ENCODE measurements around the gene PLCL2.

Gene PLCL2

DNA sequence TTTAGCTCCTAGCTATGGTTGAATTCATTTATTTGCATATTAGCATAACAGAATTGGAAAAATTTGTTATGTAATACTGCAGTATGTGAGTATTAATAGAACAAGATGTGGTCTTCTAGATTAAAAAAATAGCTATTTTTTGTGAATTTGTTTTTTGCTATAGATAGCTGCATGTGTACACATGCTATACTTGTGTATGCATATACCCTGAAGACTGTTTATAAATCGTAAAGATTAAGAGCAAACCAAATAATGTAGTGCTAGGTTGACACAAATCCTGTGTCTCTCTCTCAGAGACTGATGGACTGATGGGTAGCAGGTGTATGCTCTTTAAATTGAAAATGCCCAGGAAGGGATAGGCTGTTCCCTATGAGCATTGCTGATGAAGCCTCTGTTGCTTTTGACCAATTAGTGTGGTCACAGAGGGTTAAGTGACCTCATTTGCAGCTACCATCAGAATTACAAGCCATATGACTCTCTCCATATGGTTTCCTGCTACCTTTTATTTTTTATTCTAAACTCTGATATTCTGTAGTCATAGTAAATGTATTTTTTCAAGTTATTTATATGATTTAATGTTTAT lies 9.0 kb downstream of the PLCL2 start:
- no peak for DNase-seq (ENCODE audit: low read depth in 2 of 2)

DNA sequence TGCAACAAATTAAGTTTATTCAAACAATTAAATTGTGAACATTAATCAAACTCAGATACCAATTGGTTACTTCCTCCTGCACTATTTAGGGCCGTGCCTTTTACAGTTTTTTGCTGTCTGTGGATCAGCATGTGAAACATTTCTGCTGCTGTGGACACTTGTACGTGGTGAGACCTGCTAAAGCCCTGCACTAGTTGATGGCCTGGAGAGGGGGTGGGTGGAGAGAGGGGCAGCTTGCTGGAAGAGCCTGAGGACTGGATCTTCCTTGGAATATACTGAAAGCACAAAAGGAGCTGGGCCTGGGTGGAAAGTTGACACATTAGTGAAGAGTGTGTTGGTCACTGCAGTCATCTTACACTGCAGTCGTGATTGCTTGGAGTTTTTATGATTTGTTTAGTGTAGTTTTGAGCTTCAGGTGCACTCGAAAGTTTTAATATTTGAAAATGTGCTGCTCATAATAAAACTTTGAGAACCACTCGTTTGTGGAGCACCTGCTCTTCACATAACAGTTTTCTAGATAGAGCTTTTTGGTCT lies 11.4 kb downstream of the PLCL2 start:
- no peak for DNase-seq (ENCODE audit: low read depth in 2 of 2)

DNA sequence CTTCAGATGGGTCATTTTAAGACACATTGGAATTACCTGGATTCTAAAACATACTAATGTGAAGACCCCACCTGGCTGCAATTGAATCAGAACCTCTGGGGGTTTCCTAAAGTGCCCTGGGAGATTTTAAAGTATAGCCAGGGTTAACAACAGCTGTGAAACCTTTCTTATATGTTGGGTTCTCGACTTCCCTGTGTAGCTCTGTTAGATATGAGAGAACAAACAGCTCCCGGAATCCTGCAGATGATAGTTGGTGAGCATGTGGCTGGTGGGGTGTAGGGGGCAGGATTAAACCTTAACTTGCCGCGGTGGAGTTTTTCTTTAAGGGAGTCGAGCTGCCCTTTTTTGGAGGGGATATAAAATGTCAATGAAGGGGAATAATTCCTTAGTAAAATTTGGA lies 12.1 kb downstream of the PLCL2 start:
- DNase-seq (ENCODE audit: low read depth in 2 of 2), result no peak

DNA sequence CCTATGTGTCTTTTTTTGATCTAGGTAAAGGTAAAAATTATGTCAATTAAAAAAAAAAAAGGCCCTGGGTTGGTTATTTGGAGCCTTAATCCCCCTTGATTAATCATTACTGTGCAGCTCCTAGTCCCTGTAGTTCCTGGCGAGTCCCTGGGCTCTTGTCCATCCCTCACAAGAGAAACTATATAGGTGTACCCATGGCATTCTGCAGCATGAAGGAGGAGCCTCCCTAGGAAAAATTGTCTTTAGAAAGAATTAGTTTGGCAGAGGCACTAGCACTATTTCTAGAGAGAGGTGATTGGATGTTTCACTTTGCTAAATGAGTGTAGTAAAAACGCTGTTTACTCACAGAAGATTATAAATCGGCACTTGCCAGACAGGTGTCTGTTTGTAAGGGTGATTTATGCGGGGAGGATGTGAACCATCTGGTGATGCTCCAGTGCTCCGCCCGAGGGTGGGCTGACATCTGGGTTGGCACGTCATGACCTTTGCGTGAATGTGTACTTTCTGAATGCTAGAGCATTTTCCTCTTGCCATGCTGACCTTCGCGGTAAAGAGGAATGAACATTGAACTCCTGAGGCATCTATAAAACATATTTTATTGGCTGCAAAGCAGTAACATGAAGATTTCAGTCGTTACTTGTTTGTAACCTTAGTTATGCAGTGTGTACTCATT lies 12.6 kb downstream of the PLCL2 start:
- DNase-seq (ENCODE audit: low read depth in 2 of 2), result no peak

DNA sequence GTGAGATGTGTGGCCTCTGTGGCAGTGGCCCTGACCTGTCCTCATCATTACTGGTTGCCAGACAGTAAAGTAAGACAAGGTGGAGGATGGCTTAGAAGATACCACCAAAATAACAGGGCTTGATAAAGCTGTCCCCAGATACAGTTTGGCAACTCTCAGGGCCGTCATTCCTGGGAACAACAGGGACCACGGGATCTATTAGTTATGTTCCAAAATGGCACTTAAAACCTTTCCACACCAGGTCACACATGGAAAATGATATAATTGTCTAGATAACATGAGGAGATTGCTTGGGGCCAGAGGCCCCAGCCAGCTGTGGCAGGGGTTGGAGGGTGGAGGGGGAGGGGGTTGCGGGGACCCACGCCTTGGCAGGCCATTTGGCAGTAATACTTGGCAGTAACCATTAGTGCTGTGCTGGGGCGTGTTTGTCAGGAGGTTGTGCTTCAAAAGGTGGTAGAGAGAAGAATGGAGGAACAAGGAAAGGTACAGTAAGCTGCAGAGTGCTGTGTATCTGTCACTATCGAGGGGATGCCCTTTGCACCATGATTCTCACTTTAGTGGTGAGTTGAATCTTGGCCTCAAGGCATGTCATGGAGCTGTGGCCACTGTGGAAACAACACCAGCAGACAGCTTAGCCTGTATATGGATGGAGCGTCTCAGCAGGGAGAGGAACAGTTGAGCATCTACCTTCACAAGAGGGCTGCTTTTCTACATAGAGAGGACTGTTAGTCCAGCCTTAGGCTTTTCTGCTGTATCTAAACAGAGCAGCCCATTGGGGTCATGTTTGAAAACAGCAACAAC lies 14.0 kb downstream of the PLCL2 start:
- DNase-seq (ENCODE audit: low read depth in 2 of 2), result no peak

DNA sequence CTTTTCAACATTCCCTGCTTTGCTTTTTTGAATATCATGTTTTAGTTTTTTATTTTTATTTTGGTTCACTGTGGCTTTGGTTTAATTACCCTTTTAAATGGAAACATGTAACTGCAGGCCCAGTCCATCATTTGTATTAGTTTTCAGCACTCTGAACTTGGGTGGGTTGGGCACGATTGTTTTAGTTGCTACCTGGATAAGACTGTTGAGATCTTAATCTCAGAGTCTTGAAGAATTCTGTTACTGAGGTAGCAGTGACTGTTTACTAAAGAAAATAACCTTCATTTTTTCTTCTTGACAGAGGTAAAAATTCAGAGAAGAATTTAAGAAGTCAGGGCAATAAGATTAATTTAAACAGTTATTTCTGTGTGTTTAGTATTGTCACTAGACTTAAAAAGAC lies 15.2 kb downstream of the PLCL2 start:
- DNase-seq (ENCODE audit: low read depth in 2 of 2), result no peak

DNA sequence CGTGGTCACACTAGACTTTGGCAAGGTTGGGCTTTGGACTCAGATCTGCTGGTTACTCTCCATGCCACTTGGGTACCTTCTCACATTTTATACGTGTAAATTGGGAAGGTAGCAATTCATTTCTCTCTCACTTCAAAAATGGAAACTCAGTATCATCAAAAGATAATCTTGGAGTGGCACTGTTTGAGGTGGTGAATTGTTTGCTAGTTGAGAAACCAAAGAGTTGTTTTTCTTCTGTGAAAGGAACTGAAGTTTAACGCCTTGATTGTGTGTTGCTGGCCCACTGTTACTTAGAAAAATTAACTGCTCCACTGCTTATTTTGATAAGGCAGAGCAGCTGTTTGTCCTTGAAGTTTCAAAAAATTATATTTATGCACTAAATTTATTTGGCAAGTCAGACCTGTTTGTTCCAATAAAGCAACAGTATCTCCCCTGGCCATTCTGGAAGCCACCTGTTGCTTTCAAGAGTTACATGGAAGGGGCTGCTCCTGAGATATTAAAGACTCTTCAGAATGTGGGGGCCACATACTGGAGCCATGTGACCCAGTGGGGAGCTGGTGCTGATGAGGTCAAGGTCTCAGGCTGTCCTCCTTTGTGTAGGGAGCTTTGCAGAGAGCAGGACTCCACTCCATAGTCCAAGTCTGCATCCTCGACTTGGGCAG lies 16.2 kb downstream of the PLCL2 start:
- DNase-seq (ENCODE audit: low read depth in 2 of 2), result no peak

DNA sequence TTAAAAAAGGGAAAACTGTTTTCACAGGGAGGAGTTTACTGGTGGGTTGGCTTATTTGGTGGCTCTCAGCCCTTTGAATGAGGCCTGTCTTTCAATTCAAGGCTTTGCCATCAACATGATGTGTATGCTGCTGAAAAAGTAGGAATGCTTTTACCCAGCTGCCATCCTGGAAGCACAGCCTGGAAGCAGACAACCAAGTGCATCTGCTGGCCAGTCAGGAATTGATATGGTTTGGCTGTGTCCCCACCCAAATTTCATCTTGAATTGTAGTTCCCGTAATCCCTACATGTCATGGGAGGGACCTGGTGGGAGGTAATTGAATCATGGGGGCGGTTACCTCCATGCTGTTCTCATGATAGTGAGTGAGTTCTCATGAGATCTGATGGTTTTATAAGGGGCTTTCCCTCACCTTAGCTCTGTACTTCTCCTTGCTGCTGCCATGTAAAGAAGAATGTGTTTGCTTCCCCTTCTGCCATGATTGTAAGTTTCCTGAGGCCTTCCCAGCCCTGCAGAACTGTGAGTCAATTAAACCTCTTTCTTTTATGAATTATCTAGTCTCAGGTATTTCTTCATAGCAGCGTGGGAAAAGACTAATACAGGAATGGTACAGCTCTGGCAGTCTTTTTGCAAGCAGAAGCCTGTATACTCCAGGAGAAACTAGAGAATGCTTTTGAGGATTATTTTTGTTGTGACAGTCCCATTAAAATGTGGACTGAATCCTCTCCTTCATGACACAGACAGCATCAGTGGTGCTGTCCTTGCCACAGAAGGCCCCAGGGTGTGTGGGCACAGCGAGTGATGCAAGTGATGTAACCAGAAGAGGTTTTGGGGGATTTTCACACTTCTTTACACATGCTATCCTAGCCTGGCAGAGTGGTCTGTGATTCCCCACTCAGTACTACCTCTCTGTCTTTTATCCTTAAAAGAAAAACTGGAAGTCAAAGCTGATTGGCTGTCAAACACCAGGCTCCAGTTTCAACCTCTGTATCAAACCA lies 20.0 kb downstream of the PLCL2 start:
- no peak for DNase-seq (ENCODE audit: low read depth in 2 of 2)

DNA sequence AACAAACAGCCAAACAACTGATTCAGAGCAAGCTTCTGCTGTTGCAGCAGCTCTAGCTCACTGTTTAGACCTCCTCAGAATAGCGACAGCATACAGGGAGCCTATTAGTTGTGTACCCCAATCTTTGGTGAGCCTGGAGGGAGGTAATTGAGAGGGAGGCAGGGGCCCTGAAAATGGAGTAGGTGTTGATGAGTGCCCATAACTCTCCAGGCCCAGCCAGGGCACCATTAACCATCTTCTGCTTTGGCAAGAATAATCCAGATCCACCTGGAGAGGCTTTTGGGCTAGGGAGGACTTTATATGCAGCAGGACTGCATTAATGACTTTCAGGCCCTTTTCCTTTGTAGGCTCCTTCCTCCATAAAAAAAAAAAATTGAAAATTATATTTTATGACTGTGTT lies 20.9 kb downstream of the PLCL2 start:
- no peak for DNase-seq (ENCODE audit: low read depth in 2 of 2)

DNA sequence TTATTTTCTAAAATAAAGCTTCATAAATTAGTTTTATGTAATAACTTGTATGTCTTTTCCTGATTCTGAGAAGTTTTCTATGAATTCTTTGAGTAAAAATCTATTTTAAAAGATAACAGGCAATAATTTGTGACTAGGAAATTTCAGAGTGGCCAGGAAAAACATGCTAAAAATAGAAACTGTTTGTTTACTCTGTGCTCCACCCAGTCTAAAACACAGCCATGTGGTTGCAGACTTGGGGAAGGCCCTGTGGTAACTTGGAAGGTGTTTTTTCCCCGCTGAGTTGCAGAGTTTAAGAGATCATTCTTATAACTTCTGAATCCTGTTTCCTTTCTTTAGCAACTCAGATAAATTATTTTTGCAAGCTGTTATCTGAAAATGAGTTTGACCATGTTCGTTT lies 21.9 kb downstream of the PLCL2 start:
- no peak for DNase-seq (ENCODE audit: low read depth in 2 of 2)

DNA sequence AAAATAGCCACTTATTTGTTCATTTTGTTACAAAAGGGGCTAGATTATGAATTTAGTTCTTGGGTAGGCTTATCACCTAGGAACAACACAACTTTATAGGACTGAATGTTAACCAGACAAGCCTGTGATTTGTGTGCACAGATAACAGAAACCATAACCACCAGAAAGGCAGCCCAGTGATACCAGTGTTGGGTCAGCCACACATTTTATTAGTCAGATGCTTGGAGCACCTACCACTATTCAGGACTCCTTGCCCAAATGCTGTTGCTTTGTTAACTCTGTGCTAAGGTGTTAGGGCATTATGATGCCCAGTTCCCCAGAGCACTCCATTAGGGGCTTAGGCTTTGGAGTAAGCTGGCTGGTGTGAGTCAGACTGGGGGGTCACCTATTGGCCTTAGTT lies 22.5 kb downstream of the PLCL2 start:
- DNase-seq (ENCODE audit: low read depth in 2 of 2), result no peak

DNA sequence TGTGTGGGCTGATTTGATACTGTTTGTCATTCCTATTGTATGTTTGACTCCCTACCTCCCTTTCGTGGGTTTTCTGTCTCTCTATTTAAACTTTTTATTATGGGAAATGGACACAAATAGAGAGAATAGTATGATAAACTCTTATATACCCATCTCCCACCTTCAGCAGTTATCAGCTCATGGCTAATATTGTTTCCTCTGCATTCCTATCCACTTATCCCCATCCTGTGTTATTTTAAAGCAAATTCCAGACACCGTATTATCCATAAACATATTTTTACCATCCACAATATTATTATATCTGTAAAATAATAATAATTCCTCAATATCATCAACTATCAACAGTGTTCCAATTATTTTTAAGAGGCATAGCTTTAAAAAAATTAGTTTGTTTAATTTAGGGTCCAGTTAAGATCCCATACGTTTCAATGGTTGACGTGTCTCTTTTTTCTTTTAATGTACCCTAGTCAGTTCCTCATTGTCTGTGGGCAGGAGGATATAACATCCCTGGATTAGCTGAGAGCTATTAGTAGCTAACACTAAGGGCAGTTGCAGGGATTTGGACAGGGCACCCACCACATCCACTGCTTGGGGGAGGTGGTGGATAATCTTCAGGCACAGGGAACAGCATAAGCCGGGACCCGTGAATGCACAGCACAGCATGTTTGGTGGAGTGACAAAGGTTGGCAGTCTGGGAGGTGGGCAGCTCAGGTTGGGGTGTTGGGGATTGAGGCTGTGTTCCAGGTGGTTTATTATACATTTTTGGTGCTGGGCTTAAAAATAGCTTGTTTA lies 23.5 kb downstream of the PLCL2 start:
- no peak for DNase-seq (ENCODE audit: low read depth in 2 of 2)

DNA sequence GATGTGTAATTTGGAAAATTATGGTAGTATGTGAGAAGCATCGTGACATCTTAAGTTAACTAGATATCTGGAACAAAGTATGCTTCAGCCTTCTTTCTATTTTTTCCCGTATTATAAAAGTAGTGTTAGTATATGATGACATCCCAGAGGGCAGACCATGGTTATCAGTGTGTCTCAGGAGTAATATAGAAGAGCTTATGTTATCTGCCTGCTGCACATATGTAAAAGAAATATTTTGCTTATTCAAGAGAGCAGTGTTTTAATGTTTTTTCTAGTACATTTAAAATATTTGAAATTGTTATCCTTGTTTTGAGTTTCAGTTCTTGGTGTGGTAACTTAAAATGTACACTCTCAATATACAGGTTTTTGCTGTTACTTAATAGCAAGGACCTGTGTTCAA lies 24.1 kb downstream of the PLCL2 start:
- no peak for DNase-seq (ENCODE audit: low read depth in 2 of 2)

DNA sequence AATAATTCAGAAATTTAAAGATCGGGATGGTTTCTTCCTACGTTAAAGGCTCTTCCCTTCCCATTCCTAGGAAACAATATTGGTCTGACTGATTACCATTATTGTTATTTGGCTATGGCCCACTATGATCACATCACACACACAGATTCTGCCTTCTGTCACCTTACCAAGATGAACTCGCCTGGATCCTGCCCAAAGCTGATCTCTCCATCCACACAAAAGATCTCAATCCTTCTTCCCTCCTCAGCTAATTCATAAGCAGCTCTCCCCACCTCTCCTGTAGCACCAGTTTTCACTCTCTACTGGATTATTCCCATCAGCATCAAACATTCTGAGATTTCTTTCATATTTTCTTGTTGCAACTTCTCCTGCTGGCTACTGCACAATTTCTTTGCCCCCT lies 25.0 kb downstream of the PLCL2 start:
- no peak for DNase-seq (ENCODE audit: low read depth in 2 of 2)

DNA sequence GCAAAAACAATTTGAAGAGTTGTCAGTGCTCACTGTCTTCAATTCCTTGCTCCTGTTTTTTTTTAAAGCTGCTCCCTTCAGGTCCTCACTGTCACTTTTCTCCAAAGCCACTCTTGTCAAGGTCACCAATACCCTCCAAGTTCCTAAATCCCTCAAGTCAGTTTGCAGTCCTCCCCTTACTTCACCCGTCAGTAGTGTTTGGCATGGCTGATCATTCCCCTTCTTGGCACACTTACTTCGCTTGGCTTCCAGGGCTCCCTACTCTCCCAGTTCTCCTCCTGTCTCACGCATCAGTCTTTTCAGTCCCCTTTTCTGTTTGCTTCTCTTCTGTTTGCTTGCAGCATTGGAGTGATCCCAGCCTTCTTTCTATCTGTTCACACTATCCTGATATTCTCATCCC lies 25.5 kb downstream of the PLCL2 start:
- DNase-seq (ENCODE audit: low read depth in 2 of 2), result no peak

DNA sequence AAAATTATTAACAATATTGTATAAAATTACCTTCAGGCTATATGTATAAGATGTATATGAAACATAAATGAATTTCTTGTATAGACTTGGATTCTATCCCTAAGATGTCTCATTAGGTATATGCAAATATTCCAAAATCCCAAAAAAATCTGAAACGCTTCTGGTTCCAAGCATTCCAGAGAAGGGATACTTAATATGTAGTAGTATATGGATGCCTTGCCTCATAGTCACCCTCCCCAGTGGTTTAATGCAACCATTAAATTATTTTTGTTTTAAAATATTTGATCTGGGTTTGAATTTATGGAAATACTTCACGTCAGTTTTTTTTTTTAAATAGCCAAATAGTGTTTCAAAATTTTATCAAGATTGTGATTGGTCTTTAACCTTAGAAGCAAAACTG lies 27.2 kb downstream of the PLCL2 start:
- no peak for DNase-seq (ENCODE audit: low read depth in 2 of 2)

DNA sequence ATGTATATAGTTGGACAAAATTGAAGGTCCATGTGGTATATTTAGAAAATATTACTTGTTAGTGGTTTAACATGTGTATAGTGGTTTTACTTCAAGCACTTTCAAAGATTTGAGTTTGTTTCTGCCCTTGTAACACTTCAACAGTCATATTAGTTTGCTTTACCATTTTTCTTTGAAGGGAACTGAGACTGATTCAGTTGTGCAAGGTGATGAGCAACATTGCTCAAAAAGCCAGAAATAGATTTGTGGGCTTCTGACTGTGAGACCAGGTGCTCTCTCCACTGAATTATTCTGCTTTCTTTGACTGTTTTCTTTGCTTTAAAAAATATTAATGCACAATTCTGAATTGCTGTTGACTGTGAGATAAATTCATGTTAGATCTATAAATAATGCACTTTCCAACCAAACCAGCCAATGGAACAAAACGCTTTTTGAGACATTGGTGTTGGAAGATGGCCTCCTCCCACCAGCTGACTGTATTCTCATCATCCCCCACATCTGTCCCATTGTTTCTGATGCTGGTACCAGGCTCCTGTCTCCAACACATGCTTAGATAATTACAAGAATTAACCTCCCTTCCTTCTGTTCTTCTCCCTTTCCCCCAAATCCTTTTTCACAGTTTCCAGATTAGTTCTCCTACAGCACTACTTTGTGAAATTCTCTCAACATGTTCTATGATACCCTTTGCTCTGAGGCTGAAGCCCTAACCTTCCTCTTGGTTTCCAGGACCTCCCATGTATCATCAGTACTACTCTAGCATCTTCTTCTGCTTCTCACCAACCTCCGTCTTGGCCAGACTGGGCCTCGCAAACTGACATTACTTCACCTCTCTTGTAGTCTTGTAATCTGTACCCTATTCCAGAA lies 27.9 kb downstream of the PLCL2 start:
- DNase-seq (ENCODE audit: low read depth in 2 of 2), result no peak

DNA sequence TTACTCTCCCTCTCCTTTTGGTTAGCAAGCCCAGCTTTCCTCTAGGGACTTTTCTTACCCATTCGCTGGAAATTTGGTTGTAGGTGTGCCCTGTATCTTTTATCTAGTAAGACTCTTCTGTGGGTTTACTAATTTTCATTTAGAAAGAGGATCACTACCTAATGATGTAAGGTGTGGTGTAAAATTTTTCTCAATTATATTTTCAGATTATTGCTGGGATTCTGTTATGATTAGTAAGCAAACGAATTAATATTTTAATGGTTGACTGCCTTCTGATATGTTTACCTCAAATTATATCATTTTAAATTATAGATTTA lies 28.5 kb downstream of the PLCL2 start:
- no peak for DNase-seq (ENCODE audit: low read depth in 2 of 2)

DNA sequence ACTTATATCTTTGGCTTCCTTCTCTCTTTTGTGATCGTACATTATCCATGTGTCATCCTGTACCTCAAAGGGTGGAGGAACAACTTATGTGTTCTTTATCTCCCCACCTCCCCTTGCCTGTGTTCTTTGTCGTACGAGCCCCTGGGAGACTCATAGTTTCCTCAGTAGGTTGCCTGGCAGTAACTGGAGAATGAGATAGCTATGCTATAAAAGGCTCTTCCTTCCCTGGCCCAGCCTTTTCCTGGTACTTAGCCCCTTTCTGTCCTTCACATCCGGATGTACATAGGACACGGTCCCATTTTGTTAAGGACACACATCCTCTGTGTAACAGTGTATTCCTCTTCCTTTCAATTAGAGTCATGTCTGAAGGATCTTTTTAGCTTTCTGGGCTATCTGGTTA lies 32.1 kb downstream of the PLCL2 start:
- no peak for DNase-seq (ENCODE audit: low read depth in 2 of 2)

Data from stimulated activated CD4-positive, alpha-beta T cell treated with anti-CD3 and anti-CD28 coated beads, Interleukin-12 subunit alpha, Interleukin-12 subunit beta, amount 100 ng/mL, for 24 hours (primary cell).